Gastroesophageal sphincter (tissue), 4 donors: ENCODE measurements around the gene ZNF766. TPM values are rescaled to one million over a fixed set of nuclear protein-coding genes. Genes with fewer than 3 reads are reported as not detected.

ENCODE experiments used
- ATAC-seq: fragments of 150-250 bp; one replicate; pipeline ENCODE4 v1.9.1; 2016; ENCODE audit warnings: mild to moderate bottlenecking, moderate library complexity
- H3K27ac ChIP-seq, 4 donors: fragments of 200-600 bp; sonication (generic) in 3 of 4; 1 replicate in 3 of 4; 2 replicates in 1 of 4; pipeline ENCODE4 v1.5.1; 2016 to 2019
- H3K27me3 ChIP-seq: fragments of 200-600 bp; sonication (generic); one replicate; pipeline ENCODE4 v1.5.1; 2019
- H3K36me3 ChIP-seq, 2 donors: fragments of 200-600 bp; sonication (generic); one replicate each; pipeline ENCODE4 v1.5.1; 2019; ENCODE audit warnings: control low read depth in 1 of 2
- H3K4me1 ChIP-seq, 3 donors: fragments of 200-600 bp; sonication (generic); 1 replicate in 2 of 3; 2 replicates in 1 of 3; pipeline ENCODE4 v1.5.1; 2016 to 2019; ENCODE audit warnings: control low read depth in 2 of 3
- H3K4me3 ChIP-seq, 2 donors: fragments of 200-600 bp; sonication (generic); one replicate each; pipeline ENCODE4 v1.5.1; 2019; ENCODE audit warnings: mild to moderate bottlenecking in 1 of 2, moderate library complexity in 1 of 2
- H3K9me3 ChIP-seq, 3 donors: fragments of 200-600 bp; sonication (generic); one replicate each; pipeline ENCODE4 v1.5.1; 2017 to 2019; ENCODE audit warnings: control low read depth in 2 of 3
- CTCF ChIP-seq, 4 experiments: fragments of 200-600 bp in 2 of 4; fragments of 450-650 bp in 2 of 4; sonication (generic) in 1 of 4; IDR thresholded peaks; one replicate each; pipeline ENCODE4 v1.5.1; 2017 to 2019; ENCODE audit warnings: antibody characterized with exemption in 4 of 4, mild to moderate bottlenecking in 2 of 4, moderate library complexity in 2 of 4
- EP300 ChIP-seq: sonication (generic); formaldehyde crosslinking; IDR thresholded peaks from one replicate; pipeline ENCODE4 v1.6.1; 2017; ENCODE audit warnings: antibody characterized with exemption, mild to moderate bottlenecking
- POLR2A ChIP-seq, 2 donors: fragments of 450-650 bp; IDR thresholded peaks; one replicate each; pipeline ENCODE4 v1.6.1; 2017; ENCODE audit warnings: antibody characterized with exemption in 2 of 2, mild to moderate bottlenecking in 2 of 2, moderate library complexity in 1 of 2
- POLR2AphosphoS5 ChIP-seq: sonication (generic); formaldehyde crosslinking; IDR thresholded peaks from one replicate; pipeline ENCODE4 v1.6.1; 2017; ENCODE audit warnings: antibody characterized with exemption
- WGBS, 2 donors: methylation state at CpG; one replicate each; pipeline ENCODE4 v1.1.5; 2018; ENCODE audit warnings: low coverage in 1 of 2; 5-methylcytosine and 5-hydroxymethylcytosine counted together
- total RNA-seq, 4 donors: library from RNA; depleted of rRNA; stranded (reverse); fragments of >200 nt; gene quantifications; one replicate each; pipeline ENCODE4 v1.1.0, GENCODE V29; 2016

The ZNF766 gene
- total RNA-seq, 4 donors from 2014 or later = 10.0 to 16.9 (median 10.3) TPM

DNA sequence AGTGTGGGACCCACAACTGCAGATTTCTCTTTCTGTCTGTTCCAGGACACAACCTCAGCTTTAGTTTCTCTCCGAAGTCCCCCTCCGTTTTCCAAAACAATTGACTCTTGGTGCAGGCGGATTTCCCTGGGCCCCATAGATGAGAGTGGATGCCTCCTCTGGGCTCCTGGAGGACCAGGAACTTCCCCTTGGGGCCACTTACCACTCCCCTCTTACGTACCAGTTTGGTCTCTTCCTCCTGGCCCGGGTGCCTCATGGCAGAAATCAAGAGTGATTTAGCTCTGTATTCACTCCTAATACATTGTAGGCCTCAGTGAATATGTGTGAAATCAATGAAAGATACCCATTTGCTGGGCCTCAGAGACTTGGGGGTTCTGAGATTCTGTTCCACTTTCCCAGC, 45.2 kb upstream of the ZNF766 start:
- H3K36me3 ChIP-seq = peaks cover 9 to 99% of the 10 kb centered on the region in 2 donors
- WGBS, 2 donors = 84 to 96% methylated on average over 5 of the region's 5 CpGs

GRCh38 chr19:52226652-52227051, 42.7 kb upstream of the ZNF766 start:
- ATAC-seq = no peak
- H3K4me1 ChIP-seq = no peaks in the 10 kb centered on the region
- peaks cover 0 to 90% of the 10 kb centered on the region in 2 donors for H3K36me3 ChIP-seq
- H3K4me3 ChIP-seq = no peak overlapping the region
- WGBS, 2 donors = 62 to 73% methylated on average over 2 to 4 of the region's 4 CpGs
- no peaks in the 10 kb centered on the region for H3K9me3 ChIP-seq
- no peaks in the 10 kb centered on the region for H3K27me3 ChIP-seq
- no peak overlapping the region for H3K27ac ChIP-seq
- TF ChIP-seq CTCF (IDR thresholded peaks at IDR 0.05) = no peak
- no peak for TF ChIP-seq POLR2A (IDR thresholded peaks at IDR 0.05)
- no peak for TF ChIP-seq POLR2AphosphoS5
- no peak for TF ChIP-seq EP300

More for the DNA sequence above, 45.2 kb upstream of the ZNF766 start:
- no peak overlapping the region for H3K27ac ChIP-seq
- H3K4me1 ChIP-seq = no peaks in the 10 kb centered on the region
- no peak for ATAC-seq
- H3K4me3 ChIP-seq = no peak overlapping the region
- no peaks in the 10 kb centered on the region for H3K27me3 ChIP-seq
- TF ChIP-seq CTCF (IDR thresholded peaks at IDR 0.05) (no peak), EP300 (no peak), POLR2AphosphoS5 (no peak), POLR2A (IDR thresholded peaks at IDR 0.05) (no peak)
- no peaks in the 10 kb centered on the region for H3K9me3 ChIP-seq

- Histone ChIP-seq H3K36me3 (peaks cover 0 to 85% of the 10 kb centered on the region in 2 donors), H3K27ac (no peak overlapping the region), H3K27me3 (no peaks in the 10 kb centered on the region), H3K4me1 (no peaks in the 10 kb centered on the region), H3K4me3 (no peak overlapping the region), H3K9me3 (no peaks in the 10 kb centered on the region)
- no peak for ATAC-seq
- no peak for TF ChIP-seq EP300
- no peak for TF ChIP-seq CTCF (IDR thresholded peaks at IDR 0.05)
- no peak for TF ChIP-seq POLR2AphosphoS5
- no peak for TF ChIP-seq POLR2A (IDR thresholded peaks at IDR 0.05)
- 60 to 67% methylated on average over 2 to 7 of the region's 10 CpGs for WGBS, 2 donors
Measured at GRCh38 chr19:52227196-52227940, 42.0 kb upstream of the ZNF766 start.

- 80 to 90% methylated on average over 4 of the region's 5 CpGs for WGBS, 2 donors
- TF ChIP-seq EP300 = no peak
- no peak for TF ChIP-seq POLR2A (IDR thresholded peaks at IDR 0.05)
- no peak for TF ChIP-seq CTCF (IDR thresholded peaks at IDR 0.05)
- no peak for TF ChIP-seq POLR2AphosphoS5
- no peak for ATAC-seq
- no peak overlapping the region for H3K27ac ChIP-seq
- H3K36me3 ChIP-seq = peaks cover 0 to 79% of the 10 kb centered on the region in 2 donors
- no peaks in the 10 kb centered on the region for H3K9me3 ChIP-seq
- H3K4me1 ChIP-seq = no peaks in the 10 kb centered on the region
- no peak overlapping the region for H3K4me3 ChIP-seq
- no peaks in the 10 kb centered on the region for H3K27me3 ChIP-seq
Measured at GRCh38 chr19:52227980-52228379, 41.4 kb upstream of the ZNF766 start.

- ATAC-seq = no peak
- Histone ChIP-seq H3K27ac (no peak overlapping the region), H3K27me3 (no peaks in the 10 kb centered on the region), H3K9me3 (no peaks in the 10 kb centered on the region), H3K4me3 (no peak overlapping the region), H3K4me1 (no peaks in the 10 kb centered on the region), H3K36me3 (peaks cover 0 to 64% of the 10 kb centered on the region in 2 donors)
- no peak for TF ChIP-seq POLR2AphosphoS5
- no peak for TF ChIP-seq EP300
- TF ChIP-seq POLR2A (IDR thresholded peaks at IDR 0.05) = no peak
- no peak for TF ChIP-seq CTCF (IDR thresholded peaks at IDR 0.05)
- 78 to 100% methylated on average over 2 to 5 of the region's 6 CpGs for WGBS, 2 donors
Measured at GRCh38 chr19:52229524-52229923, 39.9 kb upstream of the ZNF766 start.
